Neural progenitor cell (in vitro differentiated cells): ENCODE results near the gene NCAM1. TPM values are rescaled to one million over a fixed set of nuclear protein-coding genes. Genes with fewer than 3 reads are reported as not detected.

Source experiments
- DNase-seq: peaks from one replicate; pipeline ENCODE4 v3.0.0-alpha.2; 2016; ENCODE audit warnings: low spot score
- H2AFZ ChIP-seq: fragments of 200-600 bp; sonication (generic); replicated peaks from 2 replicates; pipeline ENCODE4 v1.6.1; 2016; ENCODE audit warnings: antibody characterized with exemption
- H3F3A ChIP-seq: fragments of 200-600 bp; sonication (generic); 2 replicates; pipeline ENCODE4 v1.6.1; 2016; ENCODE audit warnings: antibody characterized with exemption, low read depth
- H3K27ac ChIP-seq: fragments of 200-600 bp; sonication (generic); 2 replicates; pipeline ENCODE4 v1.5.1; 2016; ENCODE audit warnings: mild to moderate bottlenecking
- H3K27me3 ChIP-seq: fragments of 200-600 bp; sonication (generic); 2 replicates; pipeline ENCODE4 v1.6.1; 2016; ENCODE audit warnings: mild to moderate bottlenecking, moderate library complexity
- H3K36me3 ChIP-seq: fragments of 200-600 bp; sonication (generic); 2 replicates; pipeline ENCODE4 v1.5.1; 2016
- H3K4me1 ChIP-seq: fragments of 200-600 bp; sonication (generic); 2 replicates; pipeline ENCODE4 v1.6.1; 2016; ENCODE audit warnings: mixed run types
- H3K4me2 ChIP-seq: fragments of 200-600 bp; sonication (generic); 2 replicates; pipeline ENCODE4 v1.6.1; 2016
- H3K4me3 ChIP-seq: fragments of 200-600 bp; sonication (generic); 2 replicates; pipeline ENCODE4 v1.5.1; 2016
- H3K79me2 ChIP-seq: fragments of 200-600 bp; sonication (generic); 2 replicates; pipeline ENCODE4 v1.6.1; 2016; ENCODE audit warnings: low read depth
- H3K9ac ChIP-seq: fragments of 200-600 bp; sonication (generic); 2 replicates; pipeline ENCODE4 v1.6.1; 2016
- H3K9me3 ChIP-seq: fragments of 200-600 bp; sonication (generic); 2 replicates; pipeline ENCODE4 v1.5.1; 2016; ENCODE audit warnings: low read depth
- H4K20me1 ChIP-seq: fragments of 200-600 bp; sonication (generic); 2 replicates; pipeline ENCODE4 v1.6.1; 2016; ENCODE audit warnings: low read depth
- H3K27ac Mint-ChIP-seq: 3 replicates; pipeline ENCODE4 v1.8.0; 2021; ENCODE audit warnings: mixed read lengths
- H3K27me3 Mint-ChIP-seq: 2 replicates; pipeline ENCODE4 v1.8.0; 2022; ENCODE audit warnings: low read depth, mild to moderate bottlenecking, inconsistent platforms, moderate library complexity, mixed read lengths; ENCODE audit not compliant: insufficient read depth
- H3K36me3 Mint-ChIP-seq: 3 replicates; pipeline ENCODE4 v1.8.0; 2021; ENCODE audit warnings: mixed read lengths
- H3K4me1 Mint-ChIP-seq: 3 replicates; pipeline ENCODE4 v1.8.0; 2021; ENCODE audit warnings: mixed read lengths
- H3K4me3 Mint-ChIP-seq: 3 replicates; pipeline ENCODE4 v1.8.0; 2021; ENCODE audit warnings: mild to moderate bottlenecking, moderate library complexity, mixed read lengths
- H3K9me3 Mint-ChIP-seq: 3 replicates; pipeline ENCODE4 v1.8.0; 2020; ENCODE audit warnings: mixed read lengths
- CTCF ChIP-seq: fragments of 200-600 bp; sonication (generic); IDR thresholded peaks from 2 replicates; pipeline ENCODE4 v1.5.1; 2017; ENCODE audit warnings: antibody characterized with exemption, mild to moderate bottlenecking
- EZH2 ChIP-seq: fragments of 200-600 bp; sonication (generic); IDR thresholded peaks from 2 replicates; pipeline ENCODE4 v1.6.1; 2017; ENCODE audit warnings: antibody characterized with exemption, mild to moderate bottlenecking, moderate library complexity
- EZH2phosphoT487 ChIP-seq: fragments of 200-600 bp; sonication (generic); IDR thresholded peaks from 2 replicates; pipeline ENCODE4 v1.6.1; 2017; ENCODE audit warnings: antibody characterized with exemption
- total RNA-seq: library from RNA; depleted of rRNA; stranded (reverse); fragments of >200 nt; gene quantifications from 2 replicates; pipeline ENCODE4 v1.2.3, GENCODE V29; 2015; ENCODE audit warnings: low replicate concordance

NCAM1 gene
- total RNA-seq, 1 donor from 2014 or later, result 17.5 TPM

GRCh38 chr11:113178381-113179070 is 217.3 kb downstream of the NCAM1 start:
- Histone ChIP-seq H3K79me2 (no peaks in the 10 kb centered on the region), H3K4me2 (peak overlapping the region; percentile 70), H3K4me3 (no peak overlapping the region), H3K9me3 (no peaks in the 10 kb centered on the region), H3F3A (peaks cover 14% of the 10 kb centered on the region), H3K27me3 (no peaks in the 10 kb centered on the region), H3K36me3 (no peaks in the 10 kb centered on the region), H3K27ac (no peak overlapping the region), H2AFZ (no peak overlapping the region), H3K9ac (no peak overlapping the region), H3K4me1 (peaks cover 33% of the 10 kb centered on the region), H4K20me1 (peaks cover 5% of the 10 kb centered on the region)
- Mint-ChIP-seq H3K4me3 (no peak overlapping the region), H3K27ac (no peak overlapping the region), H3K4me1 (peaks cover 29% of the 10 kb centered on the region), H3K9me3 (no peaks in the 10 kb centered on the region), H3K27me3 (no peaks in the 10 kb centered on the region), H3K36me3 (no peaks in the 10 kb centered on the region)
- no peak for TF ChIP-seq EZH2phosphoT487
- no peak for TF ChIP-seq EZH2
- TF ChIP-seq CTCF, result no peak
- no peak for DNase-seq

GRCh38 chr11:113179181-113179704 is 218.0 kb downstream of the NCAM1 start:
- peak; percentile 80 for DNase-seq
- H3K4me3 ChIP-seq, result peak overlapping the region; percentile 22
- no peaks in the 10 kb centered on the region for H3K9me3 Mint-ChIP-seq
- H4K20me1 ChIP-seq, result peaks cover 5% of the 10 kb centered on the region
- H3K36me3 ChIP-seq, result no peaks in the 10 kb centered on the region
- peaks cover 14% of the 10 kb centered on the region for H3F3A ChIP-seq
- no peak overlapping the region for H2AFZ ChIP-seq
- H3K9me3 ChIP-seq, result no peaks in the 10 kb centered on the region
- TF ChIP-seq CTCF (no peak), EZH2phosphoT487 (no peak), EZH2 (no peak)
- no peak overlapping the region for H3K4me3 Mint-ChIP-seq
- H3K9ac ChIP-seq, result no peak overlapping the region
- H3K27me3 ChIP-seq, result no peaks in the 10 kb centered on the region
- peak overlapping the region; percentile 8 for H3K27ac ChIP-seq
- peaks cover 29% of the 10 kb centered on the region for H3K4me1 Mint-ChIP-seq
- H3K79me2 ChIP-seq, result no peaks in the 10 kb centered on the region
- H3K36me3 Mint-ChIP-seq, result no peaks in the 10 kb centered on the region
- no peak overlapping the region for H3K27ac Mint-ChIP-seq
- H3K27me3 Mint-ChIP-seq, result no peaks in the 10 kb centered on the region
- H3K4me1 ChIP-seq, result peaks cover 33% of the 10 kb centered on the region
- peak overlapping the region; percentile 70 for H3K4me2 ChIP-seq

GRCh38 chr11:113181094-113181493 is 219.9 kb downstream of the NCAM1 start:
- no peak overlapping the region for H3K4me2 ChIP-seq
- no peaks in the 10 kb centered on the region for H3K27me3 ChIP-seq
- no peaks in the 10 kb centered on the region for H3K9me3 ChIP-seq
- Mint-ChIP-seq H3K4me1 (peaks cover 26% of the 10 kb centered on the region), H3K9me3 (no peaks in the 10 kb centered on the region), H3K36me3 (no peaks in the 10 kb centered on the region), H3K4me3 (no peak overlapping the region), H3K27me3 (peaks cover 3% of the 10 kb centered on the region), H3K27ac (no peak overlapping the region)
- peaks cover 5% of the 10 kb centered on the region for H4K20me1 ChIP-seq
- no peak overlapping the region for H3K27ac ChIP-seq
- no peak for DNase-seq
- H3K79me2 ChIP-seq, result no peaks in the 10 kb centered on the region
- no peak overlapping the region for H3K4me3 ChIP-seq
- peaks cover 14% of the 10 kb centered on the region for H3F3A ChIP-seq
- H3K4me1 ChIP-seq, result peaks cover 33% of the 10 kb centered on the region
- H3K9ac ChIP-seq, result no peak overlapping the region
- TF ChIP-seq CTCF (no peak), EZH2phosphoT487 (no peak), EZH2 (no peak)
- no peak overlapping the region for H2AFZ ChIP-seq
- no peaks in the 10 kb centered on the region for H3K36me3 ChIP-seq
